H1 (cell line): ENCODE results near the gene IFTAP. TPM values are rescaled to one million over a fixed set of nuclear protein-coding genes. Genes with fewer than 3 reads are reported as not detected.

Experiments
- CTCF ChIA-PET: fragments of 300-600 bp; sonication (Branson Sonifier 250); formaldehyde crosslinking; loops from one replicate; lab custom pipeline; 2021; ENCODE audit not compliant: partially characterized antibody; lab: Charles Lee
- POLR2A ChIA-PET: fragments of 300-600 bp; sonication (Branson Sonifier 250); formaldehyde crosslinking; loops from one replicate; lab custom pipeline; 2021; ENCODE audit warnings: inconsistent platforms; ENCODE audit not compliant: partially characterized antibody; lab: Charles Lee
- DNase-seq, 2 experiments: peaks; one replicate each; pipeline versions ENCODE4 v3.0.0 to v3.0.0-alpha.2; 2010 to 2022; ENCODE audit warnings: low spot score in 2 of 2, low read depth in 1 of 2, mixed read lengths in 1 of 2
- FAIRE-seq: peaks from 2 replicates; lab custom pipeline; 2011; peaks lifted over from hg19 to GRCh38; lab: Jason Lieb, UNC
- H2AFZ ChIP-seq: 2 replicates; pipeline ENCODE4 v1.8.1; 2012; ENCODE audit warnings: low read length, inconsistent platforms
- H2AK5ac ChIP-seq: 2 replicates; pipeline ENCODE4 v1.6.1; 2013; ENCODE audit warnings: low read depth, low read length
- H2BK120ac ChIP-seq: replicated peaks from 2 replicates; pipeline ENCODE3; 2013; ENCODE audit warnings: low read depth, low read length, inconsistent platforms
- H2BK12ac ChIP-seq: 2 replicates; pipeline ENCODE4 v1.6.1; 2013; ENCODE audit warnings: low read depth, low read length
- H2BK15ac ChIP-seq: 2 replicates; pipeline ENCODE4 v1.6.1; 2013; ENCODE audit warnings: low read length
- H2BK20ac ChIP-seq: 2 replicates; pipeline ENCODE4 v1.6.1; 2013; ENCODE audit warnings: low read length
- H2BK5ac ChIP-seq: 2 replicates; pipeline ENCODE4 v1.6.1; 2013; ENCODE audit warnings: low read depth, low read length
- H3K14ac ChIP-seq: 2 replicates; pipeline ENCODE4 v1.6.1; 2013; ENCODE audit warnings: inconsistent platforms; ENCODE audit not compliant: insufficient read length
- H3K18ac ChIP-seq: 2 replicates; pipeline ENCODE4 v1.6.1; 2013; ENCODE audit warnings: low read length; ENCODE audit errors: extremely low read depth
- H3K23ac ChIP-seq: 2 replicates; pipeline ENCODE4 v1.6.1; 2013; ENCODE audit warnings: inconsistent platforms; ENCODE audit not compliant: insufficient read length
- H3K23me2 ChIP-seq: 2 replicates; pipeline ENCODE4 v1.6.1; 2013; ENCODE audit warnings: low read depth, low read length
- H3K27ac ChIP-seq: 2 replicates; pipeline ENCODE4 v1.6.1; 2011; ENCODE audit warnings: low read depth, low read length, inconsistent platforms
- H3K27me3 ChIP-seq, 4 experiments: replicated peaks in 1 of 4; 1 replicate in 1 of 4; 2 replicates in 3 of 4; pipeline versions ENCODE4 v1.6.1 to v1.8.1; 2011 to 2013; ENCODE audit warnings: low read length in 3 of 4, mild to moderate bottlenecking in 3 of 4, inconsistent platforms in 2 of 4, mixed read lengths in 2 of 4, moderate library complexity in 1 of 4; ENCODE audit not compliant: control insufficient read depth in 3 of 4, insufficient read depth in 3 of 4; ENCODE audit errors: extremely low read depth in 1 of 4
- H3K36me3 ChIP-seq, 4 experiments: 2 replicates each; pipeline versions ENCODE4 v1.6.1 to v1.8.1; 2011 to 2013; ENCODE audit warnings: mild to moderate bottlenecking in 4 of 4, low read length in 3 of 4, moderate library complexity in 2 of 4, control low read depth in 1 of 4, inconsistent platforms in 1 of 4; ENCODE audit not compliant: insufficient read depth in 4 of 4, control insufficient read depth in 2 of 4
- H3K4ac ChIP-seq: replicated peaks from 2 replicates; pipeline ENCODE3; 2013; ENCODE audit warnings: low read length, low read depth, mixed read lengths, inconsistent platforms; ENCODE audit not compliant: insufficient read length
- H3K4me1 ChIP-seq, 4 experiments: replicated peaks in 1 of 4; 1 replicate in 1 of 4; 2 replicates in 3 of 4; pipeline versions ENCODE4 v1.6.1 to v1.8.1; 2011 to 2013; ENCODE audit warnings: low read length in 3 of 4, inconsistent platforms in 2 of 4, mixed read lengths in 1 of 4; ENCODE audit not compliant: insufficient read depth in 4 of 4, control insufficient read depth in 3 of 4
- H3K4me2 ChIP-seq, 2 experiments: 2 replicates each; pipeline versions ENCODE4 v1.6.1 to v1.8.1; 2011 to 2013; ENCODE audit warnings: low read depth in 2 of 2, low read length in 2 of 2, control low read depth in 1 of 2, inconsistent platforms in 1 of 2, mild to moderate bottlenecking in 1 of 2; ENCODE audit not compliant: insufficient read depth in 1 of 2
- H3K4me3 ChIP-seq, 4 experiments: fragments of 200-600, 300-600 bp in 1 of 4; sonication (generic), shearing (Covaris generic), sonication (Bioruptor Twin) in 1 of 4; 2 replicates each; pipeline versions ENCODE4 v1.5.1 to v1.8.1; 2011 to 2016; ENCODE audit warnings: low read length in 4 of 4, low read depth in 3 of 4, control low read depth in 2 of 4, inconsistent platforms in 2 of 4, mild to moderate bottlenecking in 2 of 4, mixed read lengths in 1 of 4, moderate library complexity in 1 of 4; ENCODE audit not compliant: insufficient read depth in 2 of 4; ENCODE audit errors: extremely low read depth in 1 of 4
- H3K56ac ChIP-seq: replicated peaks from 2 replicates; pipeline ENCODE3; 2013; ENCODE audit warnings: low read depth, mild to moderate bottlenecking, mixed read lengths, low read length, inconsistent platforms; ENCODE audit not compliant: insufficient read length
- H3K79me1 ChIP-seq: 2 replicates; pipeline ENCODE4 v1.6.1; 2013; ENCODE audit warnings: low read depth, low read length, control low read depth
- H3K79me2 ChIP-seq, 2 experiments: 2 replicates each; pipeline versions ENCODE4 v1.6.1 to v1.8.1; 2012 to 2013; ENCODE audit warnings: low read length in 2 of 2, mild to moderate bottlenecking in 2 of 2, inconsistent platforms in 1 of 2; ENCODE audit not compliant: insufficient read depth in 2 of 2, control insufficient read depth in 1 of 2
- H3K9ac ChIP-seq, 4 experiments: replicated peaks in 1 of 4; 1 replicate in 1 of 4; 2 replicates in 3 of 4; pipeline versions ENCODE4 v1.6.1 to v1.8.1; 2011 to 2013; ENCODE audit warnings: low read depth in 3 of 4, low read length in 3 of 4, control low read depth in 2 of 4, mild to moderate bottlenecking in 2 of 4, moderate library complexity in 2 of 4, inconsistent platforms in 1 of 4; ENCODE audit errors: extremely low read depth in 1 of 4
- H3K9me3 ChIP-seq, 2 experiments: 2 replicates each; pipeline versions ENCODE4 v1.6.1 to v1.8.1; 2012 to 2013; ENCODE audit warnings: mild to moderate bottlenecking in 2 of 2, moderate library complexity in 2 of 2, control low read depth in 1 of 2, inconsistent platforms in 1 of 2, low read depth in 1 of 2, low read length in 1 of 2, mixed read lengths in 1 of 2; ENCODE audit not compliant: insufficient read depth in 2 of 2
- H4K20me1 ChIP-seq, 2 experiments: replicated peaks in 1 of 2; 2 replicates each; pipeline versions ENCODE3 to v1.8.1; 2011 to 2013; ENCODE audit warnings: inconsistent platforms in 2 of 2, low read length in 2 of 2, mild to moderate bottlenecking in 1 of 2; ENCODE audit not compliant: insufficient read depth in 2 of 2, control insufficient read depth in 1 of 2
- H4K5ac ChIP-seq: 2 replicates; pipeline ENCODE4 v1.6.1; 2013; ENCODE audit warnings: low read length, low read depth, mixed read lengths, inconsistent platforms; ENCODE audit not compliant: insufficient read length
- H4K8ac ChIP-seq: 2 replicates; pipeline ENCODE4 v1.8.0; 2013; ENCODE audit warnings: mild to moderate bottlenecking, moderate library complexity, low read length, inconsistent platforms; ENCODE audit not compliant: insufficient read depth; ENCODE audit errors: extremely low read depth
- H4K91ac ChIP-seq: replicated peaks from 2 replicates; pipeline ENCODE3; 2013; ENCODE audit warnings: low read length, mixed read lengths, inconsistent platforms; ENCODE audit not compliant: insufficient read length
- CHD1 ChIP-seq: IDR thresholded peaks from 2 replicates; pipeline ENCODE4 v1.6.1; 2012; ENCODE audit warnings: low read depth, low read length, improper control_type of control experiment
- EZH2 ChIP-seq: fragments of 200-600 bp; sonication (generic); IDR thresholded peaks from 2 replicates; pipeline ENCODE4 v1.7.1; 2012; ENCODE audit warnings: low read depth, mild to moderate bottlenecking, moderate library complexity, low read length, inconsistent platforms; ENCODE audit not compliant: severe bottlenecking
- GTF2F1 ChIP-seq: IDR thresholded peaks from 2 replicates; pipeline ENCODE4 v1.6.1; 2012; ENCODE audit warnings: low read depth, low read length, improper control_type of control experiment, borderline replicate concordance
- PHF8 ChIP-seq: fragments of 200-600 bp; sonication (generic); conservative IDR thresholded peaks from 2 replicates; pipeline ENCODE4 v1.7.1; 2012; ENCODE audit warnings: low read depth, mild to moderate bottlenecking, inconsistent platforms, low read length, moderate library complexity
- POU5F1 ChIP-seq: IDR thresholded peaks from 2 replicates; pipeline ENCODE4 v1.6.1; 2011; ENCODE audit warnings: low read depth, mild to moderate bottlenecking, low read length, moderate library complexity
- RNF2 ChIP-seq: fragments of 200-900, 300-1000 bp; sonication (generic); IDR thresholded peaks from 2 replicates; pipeline ENCODE4 v1.7.1; 2016; ENCODE audit warnings: borderline replicate concordance, low read depth, mild to moderate bottlenecking, antibody characterized with exemption, low read length; ENCODE audit not compliant: poor library complexity, severe bottlenecking; ENCODE audit errors: missing control alignments
- SIN3A ChIP-seq, 2 experiments: IDR thresholded peaks in 1 of 2; conservative IDR thresholded peaks in 1 of 2; 2 replicates each; pipeline ENCODE4 v1.6.1; 2011 to 2012; ENCODE audit warnings: low read length in 2 of 2, improper control_type of control experiment in 1 of 2, low read depth in 1 of 2, mild to moderate bottlenecking in 1 of 2
- SP4 ChIP-seq: IDR thresholded peaks from 2 replicates; pipeline ENCODE4 v1.6.1; 2012; ENCODE audit warnings: low read length, inconsistent platforms
- TAF1 ChIP-seq: IDR thresholded peaks from 2 replicates; pipeline ENCODE4 v1.6.1; 2011; ENCODE audit warnings: mild to moderate bottlenecking, low read depth, low read length
- ZNF274 ChIP-seq: IDR thresholded peaks from 2 replicates; pipeline ENCODE4 v1.7.0; 2012; ENCODE audit warnings: low read length, borderline replicate concordance; ENCODE audit errors: extremely low read depth
- WGBS, 2 experiments: shearing (Covaris generic) in 1 of 2; methylation state at CpG; one replicate each; pipeline versions ENCODE4 v1.1.6 to v1.1.7; 2013 to 2015; ENCODE audit warnings: low lambda C conversion rate in 2 of 2, mixed read lengths in 2 of 2, inconsistent platforms in 1 of 2, low coverage in 1 of 2, missing lambda C conversion rate in 1 of 2; ENCODE audit not compliant: insufficient replicate concordance in 2 of 2, insufficient coverage in 1 of 2, insufficient read length in 1 of 2; ENCODE audit errors: extremely low coverage in 1 of 2, missing lambda C conversion rate in 1 of 2; 5-methylcytosine and 5-hydroxymethylcytosine counted together
- polyA plus RNA-seq, 7 experiments: library from polyadenylated mRNA; depleted of rRNA in 3 of 7; stranded (reverse) in 5 of 7; unstranded in 2 of 7; fragments of >200 nt in 5 of 7; fragments of 200-250 nt in 2 of 7; gene quantifications; 1 replicate in 5 of 7; 2 replicates in 1 of 7; 4 replicates in 1 of 7; pipeline versions ENCODE4 v1.2.1 to v1.2.3, GENCODE V29; 2011 to 2013; ENCODE audit warnings: missing spikeins in 2 of 7, mixed read lengths in 2 of 7
- total RNA-seq: library from RNA; stranded (reverse); fragmentation: NEBNext Ultra II Directional; extraction: Animal tissue kit (Norgen Biotek cat#: 25700); gene quantifications from 2 replicates; pipeline ENCODE4 v1.2.1, GENCODE V29; 2021
- TF ChIP-seq, protein P1 (sequence below): IDR thresholded peaks from 2 replicates; pipeline ENCODE4 v1.6.1; 2012; ENCODE audit warnings: inconsistent platforms
- TF ChIP-seq, protein P2 (sequence below): IDR thresholded peaks from 2 replicates; pipeline ENCODE4 v1.6.1; 2011; ENCODE audit warnings: low read length, improper control_type of control experiment

Gene IFTAP
- total and polyA plus RNA-seq, 2 of the 8 experiments (the other 6 are each of a cell fraction or from before 2014, with no cell fraction given): 21.2 to 23.9 TPM

DNA sequence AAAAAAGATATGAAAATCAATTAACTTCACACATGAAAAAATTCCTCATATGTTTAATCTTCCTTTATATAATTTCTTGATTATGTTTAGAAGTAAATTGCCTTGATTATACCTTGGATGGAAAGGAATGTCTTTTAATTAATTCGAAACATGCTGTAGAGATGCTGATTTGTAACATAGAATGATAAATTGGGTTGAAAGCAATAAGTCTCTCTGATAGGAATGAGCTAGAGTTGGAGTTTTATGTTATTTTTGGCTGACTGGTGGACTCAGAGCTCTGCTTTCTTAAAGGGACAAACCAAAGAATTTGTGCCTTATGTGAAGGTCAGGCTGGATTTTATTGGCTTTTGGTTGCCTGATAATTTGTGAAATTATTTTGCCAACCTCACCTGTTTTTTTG, 98.4 kb downstream of the IFTAP start:
- POLR2A ChIA-PET: no interaction called here
- 91% methylated on average over 1 of the region's 1 CpG; no CpG with 5 or more reads in 1 of the 2 experiments for WGBS, 2 experiments
- H3K36me3 ChIP-seq: no peaks in the 10 kb centered on the region
- TF ChIP-seq SIN3A (conservative IDR thresholded peaks at IDR 0.05 in 1 of 2, IDR thresholded peaks at IDR 0.05 in 1 of 2; ENCODE audit: low read depth in 1 of 2, low read length in 2 of 2): no peak
- no peak for TF ChIP-seq CHD1
- no peak for TF ChIP-seq PHF8
- TF ChIP-seq GTF2F1: no peak
- TF ChIP-seq RNF2: no peak
- TF ChIP-seq EZH2: no peak
- TF ChIP-seq POU5F1: no peak
- TF ChIP-seq ZNF274: no peak
- TF ChIP-seq, protein P1, sequence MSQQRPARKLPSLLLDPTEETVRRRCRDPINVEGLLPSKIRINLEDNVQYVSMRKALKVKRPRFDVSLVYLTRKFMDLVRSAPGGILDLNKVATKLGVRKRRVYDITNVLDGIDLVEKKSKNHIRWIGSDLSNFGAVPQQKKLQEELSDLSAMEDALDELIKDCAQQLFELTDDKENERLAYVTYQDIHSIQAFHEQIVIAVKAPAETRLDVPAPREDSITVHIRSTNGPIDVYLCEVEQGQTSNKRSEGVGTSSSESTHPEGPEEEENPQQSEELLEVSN: no peak
- no peak for TF ChIP-seq SP4
- TF ChIP-seq TAF1: no peak
- TF ChIP-seq, protein P2, sequence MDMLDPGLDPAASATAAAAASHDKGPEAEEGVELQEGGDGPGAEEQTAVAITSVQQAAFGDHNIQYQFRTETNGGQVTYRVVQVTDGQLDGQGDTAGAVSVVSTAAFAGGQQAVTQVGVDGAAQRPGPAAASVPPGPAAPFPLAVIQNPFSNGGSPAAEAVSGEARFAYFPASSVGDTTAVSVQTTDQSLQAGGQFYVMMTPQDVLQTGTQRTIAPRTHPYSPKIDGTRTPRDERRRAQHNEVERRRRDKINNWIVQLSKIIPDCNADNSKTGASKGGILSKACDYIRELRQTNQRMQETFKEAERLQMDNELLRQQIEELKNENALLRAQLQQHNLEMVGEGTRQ: no peak

More for the DNA sequence above, 98.4 kb downstream of the IFTAP start:
- Histone ChIP-seq H2BK5ac (no peak overlapping the region), H3K79me2 (no peaks in the 10 kb centered on the region), H4K8ac (no peak overlapping the region), H3K79me1 (no peaks in the 10 kb centered on the region), H3K23me2 (no peaks in the 10 kb centered on the region), H2BK12ac (no peak overlapping the region), H3K4me1 (no peaks in the 10 kb centered on the region), H3K4ac (no peak overlapping the region), H2BK20ac (no peak overlapping the region), H3K27me3 (no peaks in the 10 kb centered on the region; a peak in 1 of 7 replicates), H2BK15ac (no peak overlapping the region), H4K5ac (no peak overlapping the region), H3K4me3 (no peak overlapping the region), H2AFZ (no peak overlapping the region), H3K56ac (no peak overlapping the region), H3K9ac (no peak overlapping the region), H3K27ac (no peak overlapping the region), H3K18ac (no peak overlapping the region), H4K91ac (no peak overlapping the region), H2AK5ac (no peak overlapping the region), H2BK120ac (no peak overlapping the region), H3K23ac (no peak overlapping the region), H3K4me2 (no peak overlapping the region), H3K14ac (no peak overlapping the region), H3K9me3 (no peaks in the 10 kb centered on the region), H4K20me1 (no peaks in the 10 kb centered on the region)
- CTCF ChIA-PET: interaction anchor here (0.6 to 8.9 kb wide), 7 partner anchors 8 to 276 kb away, joined by 3 to 81 read pairs (median 3); no protein-coding TSS in a partner anchor
- DNase-seq (no peak), FAIRE-seq (no peak)
